Omental fat pad (tissue), 4 donors: ENCODE data around the gene PLA2G4B. TPM values are rescaled to one million over a fixed set of nuclear protein-coding genes. Genes with fewer than 3 reads are reported as not detected.

ENCODE experiments used
- ATAC-seq: fragments of 150-250 bp; one replicate; pipeline ENCODE4 v1.9.1; 2016; ENCODE audit warnings: mild to moderate bottlenecking, moderate library complexity; ENCODE audit not compliant: low FRiP score
- DNase-seq: peaks from one replicate; pipeline ENCODE4 v3.0.0-alpha.2; 2019; ENCODE audit warnings: low spot score
- CTCF ChIP-seq, 3 donors: fragments of 450-650 bp; IDR thresholded peaks; one replicate each; pipeline ENCODE4 v1.5.1; 2016 to 2017; ENCODE audit warnings: antibody characterized with exemption in 3 of 3, mild to moderate bottlenecking in 3 of 3, moderate library complexity in 2 of 3
- total RNA-seq, 4 donors: library from RNA; depleted of rRNA; stranded (reverse); fragments of >200 nt; gene quantifications; one replicate each; pipeline ENCODE4 v1.1.0, GENCODE V29; 2016

The PLA2G4B gene
- total RNA-seq, 4 donors from 2014 or later: 1.1 to 13.6 (median 2.3) TPM

GRCh38 chr15:41792000-41792637 is 46.5 kb upstream of the PLA2G4B start:
- ATAC-seq (no peak), DNase-seq (no peak)
- TF ChIP-seq CTCF (IDR thresholded peaks at IDR 0.05): no peak

- ATAC-seq (no peak), DNase-seq (no peak)
- TF ChIP-seq CTCF (IDR thresholded peaks at IDR 0.05): no peak
Measured at GRCh38 chr15:41794081-41794480, 44.6 kb upstream of the PLA2G4B start.

GRCh38 chr15:41795996-41796856 is 42.4 kb upstream of the PLA2G4B start:
- ATAC-seq (peak; percentile 58), DNase-seq (no peak)
- TF ChIP-seq CTCF (IDR thresholded peaks at IDR 0.05): no peak

GRCh38 chr15:41797201-41797944 is 41.3 kb upstream of the PLA2G4B start:
- ATAC-seq (no peak), DNase-seq (no peak)
- no peak for TF ChIP-seq CTCF (IDR thresholded peaks at IDR 0.05)

- DNase-seq (no peak), ATAC-seq (peak; percentile 14)
- TF ChIP-seq CTCF (IDR thresholded peaks at IDR 0.05): no peak
Measured at GRCh38 chr15:41798607-41799487, 39.8 kb upstream of the PLA2G4B start.

GRCh38 chr15:41799488-41799805 is 39.2 kb upstream of the PLA2G4B start:
- ATAC-seq (no peak), DNase-seq (no peak)
- no peak for TF ChIP-seq CTCF (IDR thresholded peaks at IDR 0.05)
